Prostate gland (tissue), 2 donors: ENCODE data around the gene DNAI4.

Experiments
- CTCF ChIP-seq, 4 experiments: fragments of 200-600 bp in 2 of 4; fragments of 450-650 bp in 2 of 4; sonication (generic) in 2 of 4; IDR thresholded peaks; 1 replicate in 3 of 4; 2 replicates in 1 of 4; pipeline ENCODE4 v1.5.1; 2016 to 2019; ENCODE audit warnings: antibody characterized with exemption in 4 of 4, mild to moderate bottlenecking in 2 of 4, moderate library complexity in 2 of 4
- POLR2AphosphoS5 ChIP-seq: sonication (generic); formaldehyde crosslinking; IDR thresholded peaks from one replicate; pipeline ENCODE4 v1.6.1; 2017; ENCODE audit warnings: antibody characterized with exemption

GRCh38 chr1:66770694-66771093, 154.0 kb downstream of the DNAI4 start:
- TF ChIP-seq CTCF (IDR thresholded peaks at IDR 0.05) (no peak), POLR2AphosphoS5 (no peak)
